22Rv1 (cell line): ENCODE measurements around the gene LCN15.
"Not testable (repeated sequence)": the region's sequence is repeated elsewhere in the genome, so short reads cannot be mapped to it uniquely, and the experiment has no call there.

Experiments
- H3K27ac ChIP-seq: fragments of 450-650 bp; 2 replicates; pipeline ENCODE4 v1.5.1; 2017
- ZFX ChIP-seq: fragments of 450-650 bp; IDR thresholded peaks from 2 replicates; pipeline ENCODE4 v1.6.1; 2017; ENCODE audit warnings: antibody characterized with exemption, borderline replicate concordance
- TF ChIP-seq, protein P1 (sequence below): fragments of 450-650 bp; IDR thresholded peaks from 2 replicates; pipeline ENCODE4 v1.5.1; 2017; ENCODE audit warnings: mild to moderate bottlenecking

The LCN15 gene

DNA sequence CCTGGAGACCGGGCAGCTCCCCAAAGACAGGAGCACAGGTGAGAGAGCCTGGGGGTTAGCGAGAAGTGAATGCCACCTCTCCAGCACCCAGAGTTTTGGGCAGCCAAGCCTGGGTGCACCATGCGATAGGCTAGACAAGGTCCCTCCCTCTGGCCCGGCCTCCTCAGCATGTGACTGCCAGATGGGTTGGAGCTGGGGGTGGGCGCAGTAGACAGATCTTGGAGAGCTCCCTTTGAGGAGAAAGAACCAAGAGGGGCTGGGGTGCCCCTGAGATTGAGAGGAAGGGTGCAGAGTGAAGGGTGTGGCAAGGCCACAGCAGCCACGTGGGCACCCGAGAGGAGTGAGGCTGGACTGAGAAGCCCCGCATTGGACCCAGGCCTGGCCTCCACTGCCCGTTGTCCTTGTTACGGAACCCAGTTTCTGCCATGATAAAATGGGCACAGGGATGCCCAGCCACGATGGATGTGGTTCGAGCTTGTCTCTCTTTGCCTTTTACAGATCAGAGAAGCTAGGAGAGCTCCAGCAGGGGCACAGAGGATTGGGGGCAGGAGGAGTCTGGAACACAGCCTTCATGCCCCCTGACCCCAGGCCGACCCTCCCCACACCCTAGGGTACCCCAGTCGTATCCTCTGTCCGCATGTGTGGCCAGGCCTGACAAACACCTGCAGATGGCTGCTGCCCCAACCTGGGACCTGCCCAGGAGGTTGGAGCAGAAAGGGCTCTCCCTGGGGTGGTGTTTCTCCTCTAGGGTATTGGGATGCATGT, 28.2 kb upstream of the LCN15 start:
- H3K27ac ChIP-seq, result peak overlapping the region; percentile 100
- no peak for TF ChIP-seq ZFX
- TF ChIP-seq, protein P1, sequence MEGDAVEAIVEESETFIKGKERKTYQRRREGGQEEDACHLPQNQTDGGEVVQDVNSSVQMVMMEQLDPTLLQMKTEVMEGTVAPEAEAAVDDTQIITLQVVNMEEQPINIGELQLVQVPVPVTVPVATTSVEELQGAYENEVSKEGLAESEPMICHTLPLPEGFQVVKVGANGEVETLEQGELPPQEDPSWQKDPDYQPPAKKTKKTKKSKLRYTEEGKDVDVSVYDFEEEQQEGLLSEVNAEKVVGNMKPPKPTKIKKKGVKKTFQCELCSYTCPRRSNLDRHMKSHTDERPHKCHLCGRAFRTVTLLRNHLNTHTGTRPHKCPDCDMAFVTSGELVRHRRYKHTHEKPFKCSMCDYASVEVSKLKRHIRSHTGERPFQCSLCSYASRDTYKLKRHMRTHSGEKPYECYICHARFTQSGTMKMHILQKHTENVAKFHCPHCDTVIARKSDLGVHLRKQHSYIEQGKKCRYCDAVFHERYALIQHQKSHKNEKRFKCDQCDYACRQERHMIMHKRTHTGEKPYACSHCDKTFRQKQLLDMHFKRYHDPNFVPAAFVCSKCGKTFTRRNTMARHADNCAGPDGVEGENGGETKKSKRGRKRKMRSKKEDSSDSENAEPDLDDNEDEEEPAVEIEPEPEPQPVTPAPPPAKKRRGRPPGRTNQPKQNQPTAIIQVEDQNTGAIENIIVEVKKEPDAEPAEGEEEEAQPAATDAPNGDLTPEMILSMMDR, result no peak

DNA sequence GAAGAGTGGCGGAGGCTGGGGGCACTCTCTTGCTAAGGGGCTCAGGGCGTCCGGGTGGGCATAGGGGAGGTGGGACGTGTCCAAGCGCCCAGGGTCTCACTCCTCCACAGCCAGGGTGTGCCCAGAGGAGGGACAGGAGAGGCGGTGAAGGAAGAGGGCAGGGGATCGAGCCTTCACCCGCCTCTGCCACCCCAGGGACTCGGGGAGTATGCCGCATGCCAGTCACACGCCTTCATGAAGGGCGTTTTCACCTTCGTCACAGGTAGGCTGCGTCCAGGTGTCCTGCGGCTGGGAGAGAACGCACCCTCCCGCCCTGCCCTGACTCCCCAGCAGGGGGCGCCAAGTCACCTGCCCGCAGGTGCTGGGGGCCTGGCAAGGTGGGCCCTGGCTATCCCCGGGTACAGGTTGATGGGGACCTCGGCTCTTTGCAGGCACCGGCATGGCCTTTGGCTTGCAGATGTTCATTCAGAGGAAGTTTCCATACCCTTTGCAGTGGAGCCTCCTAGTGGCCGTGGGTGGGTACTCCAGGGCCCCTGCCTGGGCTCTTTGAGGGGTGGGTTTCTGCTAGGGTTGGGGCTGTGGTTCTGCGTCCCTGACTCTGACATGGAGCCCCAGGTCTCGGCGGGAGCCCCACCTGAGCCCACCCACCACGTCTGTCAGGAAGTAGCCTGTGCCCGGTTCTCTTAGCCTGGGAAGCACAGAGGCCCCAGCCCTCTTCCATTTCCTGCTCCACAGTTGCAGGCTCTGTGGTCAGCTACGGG, 27.4 kb upstream of the LCN15 start:
- TF ChIP-seq, protein P1, result peak; percentile 100
- TF ChIP-seq ZFX, result no peak
- H3K27ac ChIP-seq, result peak overlapping the region; percentile 100

DNA sequence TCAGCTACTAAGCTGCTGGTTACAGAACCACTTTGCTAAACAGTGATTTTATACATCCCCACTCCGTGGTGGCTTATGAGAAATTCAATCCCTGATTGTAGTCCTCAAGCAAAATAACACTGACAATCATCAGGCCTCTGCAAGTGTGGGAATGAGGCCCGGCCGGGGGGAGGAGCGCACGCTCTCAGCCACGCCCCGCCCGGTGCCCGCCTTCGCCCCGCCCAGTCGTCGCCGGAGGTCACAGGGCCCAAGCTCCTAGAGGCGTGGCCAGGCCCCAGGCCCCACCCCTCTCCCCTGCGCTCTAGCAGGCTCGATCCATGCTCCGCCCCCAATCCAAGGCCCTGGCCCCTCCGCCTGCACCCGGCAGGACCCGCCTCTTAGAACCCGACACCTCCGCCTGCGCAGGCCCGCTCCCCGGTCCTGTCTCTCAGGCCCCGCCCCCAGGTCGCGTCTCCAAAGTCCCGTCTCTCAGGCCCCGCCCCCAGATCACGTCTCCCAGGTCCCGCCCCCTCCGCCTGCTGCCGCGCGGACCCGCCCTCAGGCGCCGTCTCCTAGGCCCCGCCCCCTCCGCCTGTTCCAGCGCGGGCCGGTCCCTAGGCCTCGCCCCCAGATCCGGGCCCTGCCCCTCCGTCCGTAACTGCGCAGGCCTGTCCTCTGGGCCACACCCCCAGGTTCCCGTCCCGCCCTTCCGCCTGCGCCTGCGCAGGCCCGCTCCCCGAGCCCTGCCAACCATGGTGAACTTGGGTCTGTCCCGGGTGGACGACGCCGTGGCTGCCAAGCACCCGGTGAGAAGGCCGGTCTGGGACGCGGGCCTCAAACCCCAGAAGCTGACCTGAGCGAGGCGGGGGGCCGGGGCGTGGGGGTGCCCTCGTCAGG, 26.6 kb upstream of the LCN15 start, which contains the start of gene TMEM141:
TMEM141 (plus strand) TSS at position 705 of the 876 bp plus-strand sequence; CDS start at position 732, 27 bp downstream.
- H3K27ac ChIP-seq, result peak within 1 kb of the TSS; percentile 100
- TF ChIP-seq, protein P1, result no peak
- no peak for TF ChIP-seq ZFX

DNA sequence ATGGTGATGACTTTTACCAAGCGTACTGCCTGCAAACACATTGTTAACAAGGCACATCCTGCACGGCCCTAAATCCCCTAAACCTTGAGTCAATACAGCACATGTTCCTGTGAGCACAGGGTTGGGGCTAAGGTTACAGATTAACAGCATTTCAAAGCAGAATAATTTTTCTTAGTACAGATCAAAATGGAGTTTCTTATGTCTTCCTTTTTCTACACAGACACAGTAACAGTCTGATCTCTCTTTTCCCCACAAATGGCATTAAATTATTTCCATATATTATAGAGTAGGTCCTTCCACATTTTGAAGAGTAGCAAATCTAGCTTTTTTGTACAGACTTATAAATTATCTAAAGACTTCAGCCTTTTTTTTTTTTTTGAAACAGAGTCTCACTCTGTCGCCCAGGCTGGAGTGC, 25.2 kb upstream of the LCN15 start:
- no peak for TF ChIP-seq ZFX
- TF ChIP-seq, protein P1, result no peak
- peak overlapping the region; percentile 100 for H3K27ac ChIP-seq

- peak overlapping the region; percentile 100 for H3K27ac ChIP-seq
These were observed 24.6 kb upstream of the LCN15 start for GRCh38 chr9:136788644-136789522.

GRCh38 chr9:136787690-136788400, 23.5 kb upstream of the LCN15 start:
- peak overlapping the region; percentile 100 for H3K27ac ChIP-seq
- no peak for TF ChIP-seq ZFX
- TF ChIP-seq, protein P1, result peak; percentile 88

DNA sequence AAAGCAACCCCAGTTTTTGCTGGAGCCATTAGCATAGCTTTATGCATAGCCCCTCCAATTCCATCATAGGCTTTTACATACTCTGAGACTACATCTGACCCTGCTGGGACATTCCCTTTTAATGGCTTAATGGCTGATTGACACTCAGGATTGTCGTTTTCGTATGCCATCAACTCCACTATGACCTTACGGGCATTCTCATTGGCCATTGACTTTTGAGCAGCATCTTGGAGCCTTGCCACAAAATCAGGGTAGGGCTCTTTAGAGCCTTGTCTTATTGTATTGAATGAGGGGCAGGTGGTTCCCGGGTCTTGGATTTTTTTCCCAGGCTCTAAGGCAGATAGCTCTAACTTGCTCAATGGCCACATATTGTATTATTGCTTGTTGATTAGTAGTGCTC, 22.7 kb upstream of the LCN15 start:
- not testable (repeated sequence) for H3K27ac ChIP-seq
